Rectal smooth muscle tissue (tissue), 1 donor: ENCODE measurements around the gene MFAP1.
A peak's percentile ranks its signal among the peaks of the same experiment; 100 is the strongest.
"Not testable (repeated sequence)": the region's sequence is repeated elsewhere in the genome, so short reads cannot be mapped to it uniquely, and the experiment has no call there.

Experiments used
- H3K27ac ChIP-seq: one replicate; pipeline ENCODE4 v1.7.0; 2013; ENCODE audit warnings: low read depth, low read length, inconsistent platforms
- H3K27me3 ChIP-seq: one replicate; pipeline ENCODE4 v1.7.0; 2013; ENCODE audit warnings: low read length; ENCODE audit not compliant: control insufficient read depth, insufficient read depth
- H3K36me3 ChIP-seq: one replicate; pipeline ENCODE4 v1.7.0; 2013; ENCODE audit warnings: low read length; ENCODE audit not compliant: control insufficient read depth, insufficient read depth
- H3K4me1 ChIP-seq: one replicate; pipeline ENCODE4 v1.7.0; 2013; ENCODE audit warnings: low read length; ENCODE audit not compliant: control insufficient read depth, insufficient read depth
- H3K4me3 ChIP-seq: one replicate; pipeline ENCODE4 v1.7.0; 2013; ENCODE audit warnings: low read length
- H3K9ac ChIP-seq: one replicate; pipeline ENCODE4 v1.7.0; 2013; ENCODE audit warnings: low read length

Gene MFAP1

GRCh38 chr15:43831519-43832052, 7.1 kb upstream of the MFAP1 start:
- not testable (repeated sequence) for H3K4me3 ChIP-seq, H3K27me3 ChIP-seq, H3K4me1 ChIP-seq, H3K27ac ChIP-seq, H3K9ac ChIP-seq, H3K36me3 ChIP-seq

- H3K36me3 ChIP-seq, H3K4me3 ChIP-seq, H3K4me1 ChIP-seq, H3K9ac ChIP-seq, H3K27me3 ChIP-seq, H3K27ac ChIP-seq: not testable (repeated sequence)
Observed at GRCh38 chr15:43830691-43831275, 6.3 kb upstream of the MFAP1 start.

- H3K27ac ChIP-seq, H3K36me3 ChIP-seq, H3K4me1 ChIP-seq, H3K9ac ChIP-seq, H3K27me3 ChIP-seq, H3K4me3 ChIP-seq: not testable (repeated sequence)
Observed at GRCh38 chr15:43829951-43830540, 5.6 kb upstream of the MFAP1 start.

GRCh38 chr15:43828061-43828657, 3.7 kb upstream of the MFAP1 start:
- H3K9ac ChIP-seq = no peak overlapping the region
- no peaks in the 10 kb centered on the region for H3K4me1 ChIP-seq
- H3K27me3 ChIP-seq = no peaks in the 10 kb centered on the region
- H3K36me3 ChIP-seq = no peaks in the 10 kb centered on the region
- H3K27ac ChIP-seq = no peak overlapping the region
- no peak overlapping the region for H3K4me3 ChIP-seq

- no peaks in the 10 kb centered on the region for H3K4me1 ChIP-seq
- H3K9ac ChIP-seq = peak within 1 kb of the TSS; percentile 73
- no peaks in the 10 kb centered on the region for H3K36me3 ChIP-seq
- H3K27ac ChIP-seq = peak within 1 kb of the TSS; percentile 61
- H3K4me3 ChIP-seq = peak within 1 kb of the TSS; percentile 87
- no peaks in the 10 kb centered on the region for H3K27me3 ChIP-seq
Observed at GRCh38 chr15:43826508-43827341, 2.2 kb upstream of the MFAP1 start, which contains the start of gene WDR76. WDR76 (plus strand) TSS chr15:43827002; CDS start chr15:43827033, 31 bp downstream.

- H3K4me3 ChIP-seq = peak overlapping the region; percentile 87
- H3K9ac ChIP-seq = no peak overlapping the region
- H3K4me1 ChIP-seq = no peaks in the 10 kb centered on the region
Observed at GRCh38 chr15:43826029-43826507, 1.6 kb upstream of the MFAP1 start.

GRCh38 chr15:43825305-43825704, 815 bp upstream of the MFAP1 start:
- not testable (repeated sequence) for H3K27ac ChIP-seq, H3K27me3 ChIP-seq, H3K4me1 ChIP-seq, H3K9ac ChIP-seq, H3K4me3 ChIP-seq, H3K36me3 ChIP-seq

More at GRCh38 chr15:43826029-43826507, 1.6 kb upstream of the MFAP1 start:
- no peak overlapping the region for H3K27ac ChIP-seq
- H3K36me3 ChIP-seq = no peaks in the 10 kb centered on the region
- H3K27me3 ChIP-seq = no peaks in the 10 kb centered on the region

GRCh38 chr15:43821505-43821904, 3.0 kb downstream of the MFAP1 start:
- Histone ChIP-seq H3K36me3 (peaks cover 9% of the 10 kb centered on the region), H3K4me3 (no peak overlapping the region), H3K27ac (no peak overlapping the region), H3K9ac (no peak overlapping the region), H3K27me3 (no peaks in the 10 kb centered on the region), H3K4me1 (no peaks in the 10 kb centered on the region)

GRCh38 chr15:43815064-43815463, 9.4 kb downstream of the MFAP1 start:
- H3K27ac ChIP-seq, H3K27me3 ChIP-seq, H3K9ac ChIP-seq, H3K4me1 ChIP-seq, H3K4me3 ChIP-seq: not testable (repeated sequence)
- H3K36me3 ChIP-seq = peaks cover 32% of the 10 kb centered on the region

GRCh38 chr15:43808960-43809678, 15.4 kb downstream of the MFAP1 start:
- Histone ChIP-seq H3K4me3 (no peak overlapping the region), H3K27ac (no peak overlapping the region), H3K4me1 (no peaks in the 10 kb centered on the region), H3K27me3 (no peaks in the 10 kb centered on the region), H3K9ac (no peak overlapping the region), H3K36me3 (peaks cover 48% of the 10 kb centered on the region)

- no peak overlapping the region for H3K4me3 ChIP-seq
- H3K36me3 ChIP-seq = peaks cover 46% of the 10 kb centered on the region
- no peaks in the 10 kb centered on the region for H3K4me1 ChIP-seq
- no peak overlapping the region for H3K27ac ChIP-seq
- H3K9ac ChIP-seq = no peak overlapping the region
- H3K27me3 ChIP-seq = no peaks in the 10 kb centered on the region
Observed at GRCh38 chr15:43808435-43808950, 16.0 kb downstream of the MFAP1 start.
